SIG-M5 treated with dmso at 0.1 percent for 504 hours (cell line): ENCODE measurements around the gene NDUFV1.
"Not testable (repeated sequence)": the region's sequence is repeated elsewhere in the genome, so short reads cannot be mapped to it uniquely, and the experiment has no call there.

Experiments used
- DNase-seq: peaks from one replicate; lab custom pipeline; 2025; ENCODE audit not compliant: unreplicated experiment; lab: John Stamatoyannopoulos, UW

NDUFV1 gene

DNA sequence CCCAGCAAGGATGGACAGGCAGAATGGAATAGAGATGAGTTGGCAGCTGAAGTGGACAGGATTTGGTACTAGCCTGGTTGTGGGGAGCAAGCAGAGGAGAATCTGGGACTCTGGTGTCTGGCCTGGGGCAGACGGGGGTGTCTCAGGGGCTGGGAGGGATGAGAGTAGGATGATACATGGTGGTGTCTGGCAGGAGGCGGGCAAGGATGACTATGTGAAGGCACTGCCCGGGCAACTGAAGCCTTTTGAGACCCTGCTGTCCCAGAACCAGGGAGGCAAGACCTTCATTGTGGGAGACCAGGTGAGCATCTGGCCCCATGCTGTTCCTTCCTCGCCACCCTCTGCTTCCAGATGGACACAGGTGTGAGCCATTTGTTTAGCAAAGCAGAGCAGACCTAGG is 20.8 kb upstream of the NDUFV1 start:
- DNase-seq, result no peak

DNA sequence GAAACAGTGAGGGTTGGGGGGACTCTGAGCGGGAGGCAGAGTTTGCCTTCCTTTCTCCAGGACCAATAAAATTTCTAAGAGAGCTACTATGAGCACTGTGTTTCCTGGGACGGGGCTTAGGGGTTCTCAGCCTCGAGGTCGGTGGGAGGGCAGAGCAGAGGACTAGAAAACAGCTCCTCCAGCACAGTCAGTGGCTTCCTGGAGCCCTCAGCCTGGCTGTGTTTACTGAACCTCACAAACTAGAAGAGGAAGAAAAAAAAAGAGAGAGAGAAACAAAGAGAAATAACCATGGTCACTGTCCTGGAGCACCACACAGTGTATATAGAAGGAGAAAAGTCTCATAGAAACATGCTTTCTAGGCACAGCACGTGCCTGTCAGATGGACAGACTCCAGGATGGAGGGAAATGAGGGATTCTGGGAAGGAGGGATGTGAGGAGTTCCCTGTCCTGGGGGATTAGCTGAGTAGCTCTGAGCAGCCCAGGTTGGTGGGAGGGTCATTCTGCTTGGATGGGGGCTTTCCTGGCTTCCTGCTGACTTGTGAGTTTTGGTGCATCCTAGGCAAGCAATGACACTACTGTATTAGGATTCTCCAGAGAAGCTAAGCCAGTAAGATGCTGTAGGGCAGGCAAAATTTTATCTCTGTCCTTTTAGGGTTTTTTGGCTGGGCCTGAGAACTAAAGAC is 20.0 kb upstream of the NDUFV1 start:
- no peak for DNase-seq

DNA sequence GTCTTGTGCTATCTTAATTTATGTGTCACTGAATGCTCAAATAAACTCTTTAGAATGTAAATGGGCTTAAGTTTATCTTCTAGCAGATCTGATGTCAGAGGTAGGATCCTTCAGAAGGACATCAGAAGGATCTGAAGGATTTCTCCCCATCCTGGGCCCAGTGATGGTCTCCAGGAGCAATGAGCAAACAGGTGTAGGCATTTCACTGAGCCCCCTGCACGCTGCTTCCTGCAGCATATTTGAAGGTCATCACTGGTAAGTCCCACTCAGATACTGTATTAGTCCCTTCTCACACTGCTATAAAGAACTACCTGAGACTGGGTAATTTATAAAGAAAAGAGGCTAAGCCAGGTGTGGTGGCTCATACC is 18.6 kb upstream of the NDUFV1 start:
- DNase-seq, result no peak

DNA sequence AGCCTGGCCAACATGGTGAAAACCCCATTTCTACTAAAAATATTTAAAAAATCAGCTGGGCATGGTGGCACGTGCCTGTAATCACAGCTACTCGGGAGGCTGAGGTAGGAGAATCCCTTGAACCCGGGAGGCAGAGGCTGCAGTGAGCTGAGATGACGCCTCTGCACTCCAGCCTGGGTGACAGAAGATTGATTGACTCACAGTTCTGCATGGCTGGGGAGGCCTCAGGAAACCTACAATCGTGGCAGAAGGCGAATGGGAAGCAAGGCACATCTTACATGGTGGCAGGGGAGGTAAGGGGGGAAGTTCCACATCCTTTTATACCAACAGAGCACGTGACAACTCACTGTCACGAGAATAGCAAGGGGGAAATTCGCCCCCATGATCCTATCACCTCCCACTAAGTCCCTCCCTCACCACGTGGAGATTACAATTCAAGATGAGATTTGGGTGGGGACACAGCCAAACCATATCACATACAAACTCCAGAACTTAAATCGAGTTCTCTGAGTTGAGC is 17.8 kb upstream of the NDUFV1 start:
- not testable (repeated sequence) for DNase-seq

DNA sequence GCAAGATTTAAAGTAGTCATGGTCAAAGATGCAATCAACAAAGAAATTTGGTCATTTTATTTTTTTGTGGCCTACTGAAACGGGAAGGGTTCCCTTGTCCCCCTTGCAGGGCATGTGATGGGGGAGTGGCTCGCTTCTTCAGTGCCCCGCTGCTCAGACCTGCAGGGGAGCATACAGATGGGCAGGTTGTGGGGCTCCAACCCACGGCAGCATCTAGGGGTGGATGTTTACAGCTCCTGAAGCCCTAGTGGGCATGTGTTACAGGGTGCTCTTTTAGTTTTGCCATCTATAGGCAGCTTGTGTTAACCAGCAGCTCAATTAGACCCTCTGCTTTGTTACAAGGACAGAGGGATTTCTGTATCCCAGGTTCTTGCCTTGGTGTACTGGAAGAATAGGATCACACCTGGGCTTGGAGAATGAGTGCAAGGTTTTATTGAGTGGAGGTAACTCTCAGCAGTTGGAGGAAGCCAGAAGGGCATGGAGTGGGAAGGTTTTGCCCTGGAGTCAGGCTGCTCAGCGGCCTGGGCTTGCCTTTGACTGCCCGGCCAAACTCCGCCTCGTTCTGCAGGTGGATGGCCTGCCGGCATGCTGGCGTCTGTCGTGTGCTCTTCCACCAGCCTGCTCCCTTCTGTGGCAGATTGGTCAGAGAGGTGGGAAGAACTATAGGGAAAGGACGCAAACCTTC is 13.7 kb upstream of the NDUFV1 start:
- DNase-seq, result no peak

DNA sequence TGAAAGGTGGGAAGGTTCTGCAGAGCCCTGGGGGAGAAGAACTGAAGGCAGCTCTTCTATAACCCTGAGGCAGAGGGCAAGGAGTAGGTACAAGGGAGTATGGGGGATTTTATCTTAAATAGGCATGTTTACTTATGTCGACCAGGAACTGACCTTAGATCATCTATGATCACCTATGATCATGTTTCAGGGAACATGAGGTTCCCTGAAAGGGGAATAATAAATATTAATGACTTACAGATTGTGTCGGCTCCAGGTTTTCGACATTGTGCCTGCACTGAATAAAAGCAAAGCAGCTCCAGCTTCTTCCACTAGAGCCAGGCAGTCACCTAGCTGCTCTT is 13.2 kb upstream of the NDUFV1 start:
- DNase-seq, result no peak

DNA sequence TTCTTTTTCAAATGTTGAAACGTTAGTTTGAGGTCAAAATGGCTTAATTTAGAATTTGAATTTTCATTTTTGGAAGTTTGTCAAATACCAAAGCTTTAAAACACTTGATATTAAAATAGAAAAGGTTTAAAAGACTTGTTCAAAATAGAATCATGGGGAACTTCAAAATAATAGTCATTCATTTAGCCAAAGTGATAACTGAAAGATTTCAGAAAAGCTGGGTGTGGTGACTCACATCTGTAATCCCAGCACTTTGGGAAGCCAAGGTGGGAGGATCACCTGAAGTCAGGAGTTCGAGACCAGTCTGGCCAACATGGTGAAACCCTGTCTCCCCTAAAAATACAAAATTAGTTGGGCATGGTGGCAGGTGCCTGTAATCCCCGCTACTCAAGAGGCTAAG is 12.3 kb upstream of the NDUFV1 start:
- DNase-seq, result no peak

DNA sequence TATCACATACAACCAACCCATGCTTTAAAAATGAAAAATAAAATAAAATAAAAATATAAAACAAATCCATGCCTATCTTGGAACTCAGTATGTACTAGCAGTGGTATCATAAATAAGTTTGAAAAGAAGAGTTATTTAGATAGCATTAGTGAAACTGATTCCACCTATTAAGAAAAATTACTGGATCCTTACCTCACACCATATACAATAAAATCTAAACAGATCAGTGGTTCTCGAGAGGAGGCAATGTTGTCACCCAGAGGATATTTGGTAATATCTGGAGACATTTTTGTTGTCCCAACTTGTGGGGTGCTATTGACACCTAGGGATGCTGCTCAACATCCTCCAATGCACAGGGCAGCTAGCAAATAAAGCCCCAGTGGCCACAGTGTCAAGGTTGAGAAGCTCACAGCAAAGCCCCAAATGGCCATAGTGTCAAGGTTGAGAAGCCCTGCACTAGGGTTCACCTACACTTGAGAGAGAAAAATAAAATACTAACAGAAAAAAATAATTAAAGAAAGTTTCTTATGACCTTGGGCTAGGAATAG is 9.9 kb upstream of the NDUFV1 start:
- DNase-seq, result no peak

DNA sequence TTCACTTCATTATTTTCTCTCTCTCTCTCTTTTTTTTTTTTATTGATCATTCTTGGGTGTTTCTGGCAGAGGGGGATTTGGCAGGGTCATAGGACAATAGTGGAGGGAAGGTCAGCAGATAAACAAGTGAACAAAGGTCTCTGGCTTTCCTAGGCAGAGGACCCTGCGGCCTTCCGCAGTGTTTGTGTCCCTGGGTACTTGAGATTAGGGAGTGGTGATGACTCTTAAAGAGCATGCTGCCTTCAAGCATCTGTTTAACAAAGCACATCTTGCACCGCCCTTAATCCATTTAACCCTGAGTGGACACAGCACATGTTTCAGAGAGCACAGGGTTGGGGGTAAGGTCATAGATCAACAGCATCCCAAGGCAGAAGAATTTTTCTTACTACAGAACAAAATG is 9.3 kb upstream of the NDUFV1 start:
- DNase-seq, result not testable (repeated sequence)

DNA sequence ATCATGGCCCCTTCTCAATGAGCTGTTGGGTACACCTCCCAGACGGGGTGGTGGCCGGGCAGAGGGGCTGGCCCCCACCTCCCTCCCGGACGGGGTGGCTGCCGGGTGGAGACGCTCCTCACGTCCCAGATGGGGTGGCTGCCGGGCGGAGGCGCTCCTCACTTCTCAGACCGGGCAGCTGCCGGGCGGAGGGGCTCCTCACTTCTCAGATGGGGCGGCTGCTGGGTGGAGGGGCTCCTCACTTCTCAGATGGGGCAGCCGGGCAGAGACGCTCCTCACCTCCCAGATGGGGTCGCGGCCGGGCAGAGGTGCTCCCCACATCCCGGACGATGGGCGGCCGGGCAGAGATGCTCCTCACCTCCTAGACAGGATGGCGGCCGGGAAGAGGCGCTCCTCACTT is 8.8 kb upstream of the NDUFV1 start:
- DNase-seq, result not testable (repeated sequence)

DNA sequence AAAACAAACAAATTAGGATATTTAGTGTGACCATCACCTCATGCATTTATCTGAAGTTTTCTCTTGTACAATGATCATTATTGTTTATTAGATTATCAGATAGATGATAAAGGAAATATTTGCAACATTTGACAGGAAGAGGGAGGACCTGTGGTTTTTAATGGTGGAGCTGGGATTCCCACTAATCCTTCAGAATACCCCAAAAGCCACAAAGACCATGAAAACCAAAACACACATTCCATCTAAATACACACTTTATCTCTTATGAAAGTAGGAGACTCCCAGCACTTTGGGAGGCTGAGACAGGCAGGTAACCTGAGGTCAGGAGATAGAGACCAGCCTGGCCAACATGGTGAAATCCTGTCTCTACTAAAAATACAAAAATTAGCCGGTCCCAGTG is 7.6 kb upstream of the NDUFV1 start:
- no peak for DNase-seq

DNA sequence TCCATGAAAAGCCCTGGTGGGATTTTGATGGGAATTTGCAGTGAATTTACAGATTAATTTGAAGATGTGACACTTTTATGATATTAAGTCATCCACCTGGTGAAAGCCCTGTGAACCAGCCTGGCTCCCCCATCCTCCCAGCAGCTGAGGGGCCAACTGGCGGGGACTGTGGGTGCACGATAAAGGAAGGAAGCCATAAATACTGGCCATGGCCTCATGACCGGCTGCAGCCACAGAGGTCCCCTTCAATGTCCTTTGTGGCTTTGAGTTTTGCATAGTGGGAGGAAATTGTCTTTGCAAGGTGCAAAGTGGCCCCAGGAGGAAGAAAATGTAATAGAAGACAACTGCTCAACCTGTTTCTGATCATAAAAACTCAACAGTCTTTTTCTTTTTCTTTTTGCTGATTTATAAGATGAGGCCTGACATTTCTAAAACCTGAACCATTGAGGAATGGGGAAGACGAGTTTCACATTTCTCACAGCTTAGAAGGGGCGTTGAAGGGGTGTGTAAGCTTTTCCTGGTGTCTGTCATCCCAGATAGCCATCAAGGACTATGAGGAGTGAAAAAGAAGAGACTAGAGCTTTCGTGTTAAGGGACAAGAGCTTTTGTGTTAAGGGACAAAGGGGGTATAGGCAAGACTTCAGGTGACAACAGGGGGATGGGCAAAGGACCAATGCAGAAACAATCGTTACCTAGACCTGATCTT is 6.3 kb upstream of the NDUFV1 start:
- no peak for DNase-seq

DNA sequence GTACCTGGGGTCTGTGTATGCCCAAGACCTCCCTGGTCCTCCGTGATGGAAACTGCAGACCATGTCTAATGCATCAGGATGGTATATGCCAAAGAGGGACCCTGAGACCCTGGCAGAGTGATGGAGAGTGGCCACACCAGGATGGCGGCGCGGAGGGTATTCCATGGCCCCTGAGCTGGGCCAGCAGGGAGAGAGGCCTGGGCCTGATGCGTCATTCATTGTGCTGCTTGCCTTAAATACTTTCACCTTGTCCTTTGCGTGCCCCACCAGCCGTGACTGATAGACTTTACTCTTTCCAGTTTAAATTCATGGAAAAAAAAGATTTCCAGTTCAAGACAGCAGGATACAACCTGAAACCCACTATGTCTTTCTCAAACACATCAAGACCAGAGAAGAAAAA is 5.6 kb upstream of the NDUFV1 start:
- DNase-seq, result no peak

DNA sequence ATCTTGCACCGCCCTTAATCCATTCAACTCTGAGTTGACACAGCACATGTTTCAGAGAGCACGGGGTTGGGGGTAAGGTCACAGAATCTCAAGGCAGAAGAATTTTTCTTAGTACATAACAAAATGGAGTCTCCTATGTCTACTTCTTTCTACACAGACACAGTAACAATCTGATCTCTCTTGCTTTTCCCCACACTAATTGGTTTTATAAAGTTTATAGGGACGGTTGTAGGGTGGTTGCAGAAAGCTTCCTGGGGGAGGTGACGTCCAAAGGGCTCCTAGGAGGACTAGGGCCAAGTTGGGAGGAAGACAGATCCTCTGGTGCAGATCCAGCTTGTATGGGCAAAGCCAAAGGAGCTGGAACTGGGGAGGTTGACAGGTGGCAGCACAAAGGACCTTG is 2.6 kb upstream of the NDUFV1 start:
- not testable (repeated sequence) for DNase-seq

DNA sequence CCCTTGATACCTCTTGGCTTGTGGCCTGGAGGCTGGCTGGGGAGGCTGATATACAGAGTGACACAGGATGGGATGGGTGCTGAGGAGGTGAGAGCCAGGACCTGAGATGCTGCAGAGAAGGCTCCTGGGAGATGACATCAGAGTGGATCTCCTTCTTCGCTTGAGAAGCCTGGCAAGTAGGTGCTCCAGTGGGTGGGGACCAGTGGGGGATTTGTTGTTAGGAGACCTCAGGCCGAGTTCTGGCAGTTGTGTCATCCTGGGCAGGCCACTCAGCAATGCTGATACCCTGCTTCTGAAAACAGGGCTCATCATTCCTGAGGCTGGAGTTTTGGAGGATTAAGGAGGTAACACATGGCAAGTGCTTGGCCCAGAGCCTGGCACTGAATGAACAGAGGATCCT is 1.9 kb upstream of the NDUFV1 start:
- DNase-seq, result no peak

DNA sequence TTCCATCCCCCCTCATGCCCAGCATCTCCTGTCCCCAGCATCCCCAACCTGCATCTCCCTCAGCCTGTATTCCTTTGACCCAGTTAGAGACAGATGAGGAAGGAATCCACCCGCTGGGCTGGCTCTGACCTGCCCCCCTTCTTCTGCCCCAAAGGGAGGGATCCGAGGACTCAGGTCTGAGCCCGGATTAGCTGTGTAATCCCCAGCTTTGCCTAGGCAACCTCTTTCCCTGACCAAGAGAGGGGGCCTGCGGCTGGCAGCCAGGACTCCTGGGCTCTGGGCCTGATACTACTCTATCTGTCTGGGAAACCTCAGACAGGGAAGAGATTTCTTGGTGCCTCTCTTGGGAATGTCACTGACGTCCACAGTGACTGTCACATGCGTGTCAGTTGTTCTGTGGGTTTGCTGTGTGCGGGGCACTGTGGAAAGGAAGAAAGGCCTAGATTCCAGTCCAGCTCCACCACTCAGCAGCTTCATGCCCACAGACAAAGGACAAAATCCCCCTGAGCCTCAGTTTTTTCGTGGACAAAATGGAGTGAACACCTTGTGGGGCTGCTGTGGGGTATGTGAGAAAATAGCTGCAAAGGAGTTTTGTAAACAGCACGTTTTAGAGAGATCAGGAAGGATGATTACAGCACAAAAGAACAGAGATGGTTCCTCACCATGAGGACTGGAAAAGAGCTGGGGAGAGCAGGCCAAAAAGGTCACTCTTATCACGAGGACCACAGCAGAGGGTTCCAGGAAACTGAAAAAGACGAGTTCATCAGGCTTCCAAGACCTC is 1.3 kb upstream of the NDUFV1 start:
- DNase-seq, result no peak

DNA sequence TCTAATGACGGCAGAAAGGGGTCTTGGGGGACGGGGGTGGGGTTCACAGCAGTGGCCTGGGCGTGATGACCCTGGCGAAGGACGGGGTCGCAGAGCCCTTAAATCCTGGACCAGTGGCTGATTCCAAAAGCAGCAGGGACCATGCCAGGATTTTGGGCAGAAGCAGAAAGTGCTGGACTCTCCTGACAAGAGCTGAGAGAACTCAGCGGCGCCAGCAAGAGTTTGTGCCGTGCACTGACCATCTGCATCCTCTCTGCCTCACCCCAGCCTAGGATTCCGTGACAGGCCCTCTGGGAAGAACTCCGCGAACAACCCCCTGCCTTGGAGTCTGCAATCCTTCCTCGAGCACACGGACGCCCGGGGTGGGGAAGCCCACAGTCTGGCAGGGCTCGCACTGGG is 644 bp upstream of the NDUFV1 start:
- no peak for DNase-seq

DNA sequence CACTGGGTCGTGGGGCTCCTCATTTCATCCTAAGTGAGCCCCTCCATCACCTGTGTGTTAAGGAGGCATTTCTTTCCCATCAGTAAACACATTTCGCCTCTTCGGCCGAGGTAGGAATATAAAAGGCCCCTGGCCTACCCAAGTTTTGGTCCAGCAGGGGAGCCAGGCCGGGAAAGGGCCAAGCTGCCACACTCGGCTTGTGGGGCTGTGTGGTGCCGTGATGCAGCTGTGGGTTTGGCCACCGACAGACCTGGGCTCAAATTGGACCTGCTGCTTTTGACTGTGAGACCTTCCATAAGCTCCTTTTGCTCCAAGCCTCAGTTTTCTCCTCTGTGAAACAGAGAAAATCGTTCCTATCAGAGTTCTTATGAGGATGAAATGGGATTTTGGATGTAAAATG is 771 bp downstream of the NDUFV1 start:
- DNase-seq, result no peak

DNA sequence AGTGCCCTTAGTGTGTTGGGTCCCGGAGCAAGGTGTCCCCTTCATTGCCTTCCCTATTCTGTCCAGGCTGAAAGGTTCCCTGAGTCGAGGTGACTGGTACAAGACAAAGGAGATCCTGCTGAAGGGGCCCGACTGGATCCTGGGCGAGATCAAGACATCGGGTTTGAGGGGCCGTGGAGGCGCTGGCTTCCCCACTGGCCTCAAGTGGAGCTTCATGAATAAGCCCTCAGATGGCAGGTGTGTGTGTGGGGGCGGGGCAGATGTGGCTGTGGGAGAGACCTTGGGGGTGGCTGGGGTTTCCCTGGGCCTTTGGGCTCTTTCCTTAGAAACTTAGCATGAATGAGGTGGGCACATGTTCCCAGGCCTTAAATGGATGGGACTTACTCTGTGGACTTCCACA is 1.8 kb downstream of the NDUFV1 start:
- no peak for DNase-seq

DNA sequence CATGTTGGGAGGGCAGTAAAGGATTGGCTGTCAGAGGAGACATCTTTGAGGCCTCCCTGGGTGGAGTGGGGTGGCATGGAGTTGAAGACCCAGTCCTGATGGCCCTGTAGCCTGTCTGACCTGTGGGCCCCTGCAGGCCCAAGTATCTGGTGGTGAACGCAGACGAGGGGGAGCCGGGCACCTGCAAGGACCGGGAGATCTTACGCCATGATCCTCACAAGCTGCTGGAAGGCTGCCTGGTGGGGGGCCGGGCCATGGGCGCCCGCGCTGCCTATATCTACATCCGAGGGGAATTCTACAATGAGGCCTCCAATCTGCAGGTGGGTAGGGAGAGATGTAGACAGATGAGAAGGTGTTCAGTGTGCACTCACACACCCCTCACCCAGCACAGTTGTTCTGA is 2.6 kb downstream of the NDUFV1 start:
- no peak for DNase-seq

DNA sequence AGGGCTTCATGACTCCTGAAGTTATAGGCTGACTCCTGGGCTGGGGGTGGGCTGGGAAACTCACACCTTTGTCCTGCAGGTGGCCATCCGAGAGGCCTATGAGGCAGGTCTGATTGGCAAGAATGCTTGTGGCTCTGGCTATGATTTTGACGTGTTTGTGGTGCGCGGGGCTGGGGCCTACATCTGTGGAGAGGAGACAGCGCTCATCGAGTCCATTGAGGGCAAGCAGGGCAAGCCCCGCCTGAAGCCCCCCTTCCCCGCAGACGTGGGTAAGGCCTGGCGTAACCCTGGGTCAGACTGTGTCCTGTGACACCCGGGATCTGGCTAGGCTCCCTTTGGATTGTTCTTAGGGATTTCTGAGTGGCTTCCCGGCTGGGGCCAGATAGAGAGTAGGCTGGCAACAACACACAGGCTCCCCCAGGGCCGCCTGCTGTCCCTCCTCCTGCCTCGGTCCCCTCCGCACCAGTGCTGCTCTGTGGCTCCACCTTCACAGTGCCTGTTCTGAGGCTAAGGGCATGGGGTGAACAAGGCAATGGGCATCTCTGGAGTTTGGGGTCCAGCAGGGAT is 3.6 kb downstream of the NDUFV1 start:
- DNase-seq, result no peak
